KOPT-K1 (cell line): Measurements from ENCODE around the gene HS3ST4.

ENCODE experiments used
- H3K27ac ChIP-seq: fragments of 200-600 bp; sonication (generic); 2 replicates; pipeline ENCODE4 v1.5.1; 2016; ENCODE audit warnings: antibody characterized with exemption, mild to moderate bottlenecking, low read depth, low read length; ENCODE audit not compliant: poor library complexity, severe bottlenecking
- H3K36me3 ChIP-seq: fragments of 200-600 bp; sonication (generic); 2 replicates; pipeline ENCODE4 v1.5.1; 2017; ENCODE audit warnings: antibody characterized with exemption, mild to moderate bottlenecking, low read length, moderate library complexity; ENCODE audit not compliant: insufficient read depth
- H3K9me3 ChIP-seq: fragments of 200-600 bp; sonication (generic); 2 replicates; pipeline ENCODE4 v1.5.1; 2017; ENCODE audit warnings: antibody characterized with exemption, low read length, mild to moderate bottlenecking; ENCODE audit not compliant: insufficient read depth, poor library complexity, severe bottlenecking

Gene HS3ST4

GRCh38 chr16:26155221-26155620 is 463.5 kb downstream of the HS3ST4 start:
- no peaks in the 10 kb centered on the region for H3K36me3 ChIP-seq
- no peak overlapping the region for H3K27ac ChIP-seq
- H3K9me3 ChIP-seq = no peaks in the 10 kb centered on the region

DNA sequence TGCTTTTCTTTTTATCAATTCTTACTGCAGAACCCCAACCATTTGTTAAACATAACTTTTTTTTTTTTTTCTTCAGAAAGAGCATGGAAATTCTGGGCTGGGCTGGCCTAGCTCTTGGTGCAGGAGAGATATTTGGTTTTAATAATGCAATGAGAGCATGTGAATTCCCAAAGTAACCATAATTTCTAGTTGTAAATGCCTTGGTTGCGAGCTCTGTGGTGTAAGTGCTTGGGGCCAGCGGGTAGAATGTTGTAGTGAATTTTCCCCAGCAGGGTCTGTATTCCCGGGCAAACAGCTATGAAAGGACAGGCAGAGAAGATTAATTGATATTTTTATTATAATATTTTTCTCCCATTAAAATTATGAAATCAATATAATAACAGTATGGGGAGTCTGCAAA is 465.6 kb downstream of the HS3ST4 start:
- no peak overlapping the region for H3K27ac ChIP-seq
- H3K9me3 ChIP-seq = no peaks in the 10 kb centered on the region
- H3K36me3 ChIP-seq = no peaks in the 10 kb centered on the region

GRCh38 chr16:26158142-26158759 is 466.5 kb downstream of the HS3ST4 start:
- Histone ChIP-seq H3K27ac (no peak overlapping the region), H3K36me3 (no peaks in the 10 kb centered on the region), H3K9me3 (no peaks in the 10 kb centered on the region)

GRCh38 chr16:26161461-26162180 is 469.9 kb downstream of the HS3ST4 start:
- Histone ChIP-seq H3K9me3 (no peaks in the 10 kb centered on the region), H3K27ac (no peak overlapping the region), H3K36me3 (no peaks in the 10 kb centered on the region)

DNA sequence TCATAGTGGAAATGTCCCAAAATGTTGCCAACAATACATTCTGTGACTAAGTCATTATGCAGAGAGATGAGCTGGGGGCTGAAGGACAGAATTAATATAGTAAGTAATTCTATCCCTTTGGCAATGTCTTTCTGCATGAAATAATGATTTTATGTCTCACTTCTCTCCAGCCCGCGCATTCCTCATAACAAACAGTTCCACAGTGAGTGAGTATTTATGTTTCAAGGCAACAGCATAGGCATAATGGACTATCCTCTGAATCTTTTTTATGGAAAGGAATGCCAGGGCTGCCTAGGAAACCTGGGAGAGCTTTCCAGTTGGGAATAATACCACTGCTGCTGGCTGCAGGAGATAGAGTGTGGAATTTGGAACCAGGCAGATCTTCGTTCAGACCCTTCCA is 477.7 kb downstream of the HS3ST4 start:
- no peaks in the 10 kb centered on the region for H3K36me3 ChIP-seq
- H3K9me3 ChIP-seq = no peaks in the 10 kb centered on the region
- no peak overlapping the region for H3K27ac ChIP-seq

DNA sequence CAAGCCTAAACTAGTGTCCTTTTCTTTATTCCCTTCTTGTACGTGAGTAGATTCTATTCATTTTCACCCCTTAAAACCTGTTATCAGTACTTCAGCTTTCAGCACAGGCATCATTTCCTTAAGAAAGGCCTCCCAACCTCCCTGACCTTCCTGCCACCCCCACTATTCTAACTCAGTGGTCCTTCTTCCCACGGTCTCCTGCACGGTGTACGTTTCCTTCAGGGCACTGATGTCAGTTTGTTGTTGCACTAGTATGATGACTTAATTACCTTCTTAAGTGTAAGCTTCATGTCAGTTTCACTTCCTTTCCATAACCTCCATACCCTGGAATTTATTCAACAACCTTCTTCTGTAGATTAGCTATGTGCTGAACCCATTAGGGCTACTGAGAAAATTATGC is 484.2 kb downstream of the HS3ST4 start:
- Histone ChIP-seq H3K9me3 (no peaks in the 10 kb centered on the region), H3K27ac (no peak overlapping the region), H3K36me3 (no peaks in the 10 kb centered on the region)

DNA sequence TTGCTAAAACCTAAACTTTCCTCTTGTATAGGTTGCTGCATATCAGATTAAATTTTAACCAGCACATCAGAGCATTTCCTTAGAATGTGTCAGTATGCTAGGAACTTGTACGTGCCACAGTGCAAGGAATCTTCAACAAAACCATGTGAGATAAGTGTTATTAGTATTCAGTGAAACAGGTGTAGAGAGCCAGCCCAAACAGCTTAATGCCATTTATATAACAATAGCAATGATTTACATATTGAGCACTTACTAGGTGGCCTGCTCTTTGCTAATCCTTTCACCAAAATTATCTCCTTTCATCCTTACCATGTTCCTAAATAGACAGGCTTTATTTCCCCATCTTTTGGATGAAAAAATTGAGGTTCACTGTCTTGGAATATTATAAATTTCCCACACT is 485.7 kb downstream of the HS3ST4 start:
- Histone ChIP-seq H3K36me3 (no peaks in the 10 kb centered on the region), H3K9me3 (no peaks in the 10 kb centered on the region)

GRCh38 chr16:26178298-26178697 is 486.5 kb downstream of the HS3ST4 start:
- H3K36me3 ChIP-seq = no peaks in the 10 kb centered on the region
- H3K9me3 ChIP-seq = no peaks in the 10 kb centered on the region
- no peak overlapping the region for H3K27ac ChIP-seq

More for the DNA sequence above, 485.7 kb downstream of the HS3ST4 start:
- no peak overlapping the region for H3K27ac ChIP-seq

GRCh38 chr16:26186091-26186615 is 494.4 kb downstream of the HS3ST4 start:
- Histone ChIP-seq H3K9me3 (no peaks in the 10 kb centered on the region), H3K36me3 (no peaks in the 10 kb centered on the region), H3K27ac (no peak overlapping the region)
